T47D (cell line): ENCODE results near the gene TPD52L2.
A peak's percentile ranks its signal among the peaks of the same experiment; 100 is the strongest.

Experiments
- DNase-seq, 2 experiments: peaks; one replicate each; pipeline versions ENCODE4 v3.0.0 to v3.0.0-alpha.2; 2011 to 2012; ENCODE audit warnings: low read depth in 1 of 2, low spot score in 1 of 2
- JUND ChIP-seq: IDR thresholded peaks from 2 replicates; pipeline ENCODE4 v1.6.1; 2012; ENCODE audit warnings: low read depth
- in situ Hi-C: cut with HindIII; loops from 2 replicates; pipeline ENCODE4 v1.10.0; 2016; ENCODE audit warnings: low sequenced_read_pairs, low pct_unique_long_range_greater_than_20kb

TPD52L2 gene

DNA sequence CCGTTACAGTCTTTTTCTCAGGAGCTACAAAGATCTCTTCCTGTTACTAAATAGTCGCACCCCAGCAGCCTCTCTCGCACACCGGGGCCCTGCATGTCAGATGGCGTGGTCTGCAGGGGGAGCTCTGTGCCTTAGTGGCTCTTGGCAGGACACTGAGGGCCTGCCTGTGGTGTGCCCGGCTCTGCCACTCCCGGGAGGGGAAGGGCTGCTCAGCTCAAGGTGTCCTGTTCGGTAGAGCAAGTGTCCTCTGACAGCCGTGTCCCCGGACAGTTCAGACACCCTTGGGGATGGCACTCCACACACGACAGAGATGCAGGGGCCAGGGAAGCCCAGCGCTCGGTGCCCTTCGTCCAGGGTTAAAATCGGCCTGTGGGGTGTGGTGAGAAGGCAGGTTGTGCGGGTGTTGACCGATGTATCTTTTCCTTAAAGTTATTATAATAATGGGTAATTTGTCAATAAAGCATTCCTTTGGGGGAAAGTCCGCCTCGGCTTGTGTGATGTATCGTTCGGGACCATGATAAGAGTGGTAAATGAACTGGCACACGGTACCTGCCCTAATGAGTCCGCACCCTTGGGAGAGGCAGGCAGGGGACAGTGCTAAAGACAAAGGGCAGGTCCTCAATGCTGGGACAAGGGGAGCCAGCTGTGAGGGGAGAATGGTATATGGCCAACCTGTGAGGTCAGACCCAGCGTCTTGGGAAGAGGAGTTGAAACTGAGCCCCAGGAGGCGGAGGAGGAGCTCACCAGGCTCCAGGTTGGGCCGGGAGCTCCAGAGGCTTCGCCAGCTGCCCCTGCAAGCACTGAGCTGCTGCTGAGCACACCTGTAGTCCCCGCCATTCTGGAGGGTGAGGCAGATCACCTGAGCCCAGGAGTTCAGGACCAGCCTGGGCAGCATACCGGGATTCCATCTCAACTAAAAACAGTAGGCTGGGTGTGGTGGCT, 26.3 kb downstream of the TPD52L2 start:
- in situ Hi-C loops, result no loop called here
- DNase-seq, result no peak

DNA sequence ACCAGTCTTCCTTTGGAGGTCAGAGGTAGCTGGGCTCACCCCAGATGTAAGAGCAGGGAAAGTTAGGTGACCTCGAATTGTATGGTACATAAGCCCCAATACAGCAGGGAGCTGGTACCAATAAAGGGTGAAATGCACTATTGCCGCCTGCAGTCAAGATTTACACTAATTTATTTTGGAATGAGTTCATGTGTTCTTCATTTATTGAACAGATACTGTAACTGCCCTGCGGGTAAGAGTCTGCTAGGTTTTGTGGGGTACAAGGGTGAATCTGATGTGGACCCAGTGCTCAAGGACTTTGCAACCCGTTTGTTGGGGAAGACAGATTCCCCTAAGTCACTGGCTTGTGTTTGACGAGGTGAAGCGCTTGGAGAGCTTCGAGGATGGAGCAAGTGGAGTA, 27.3 kb downstream of the TPD52L2 start:
- in situ Hi-C loops, result no loop called here
- TF ChIP-seq JUND, result no peak
- DNase-seq, result no peak

More for the DNA sequence above, 26.3 kb downstream of the TPD52L2 start:
- no peak for TF ChIP-seq JUND

DNA sequence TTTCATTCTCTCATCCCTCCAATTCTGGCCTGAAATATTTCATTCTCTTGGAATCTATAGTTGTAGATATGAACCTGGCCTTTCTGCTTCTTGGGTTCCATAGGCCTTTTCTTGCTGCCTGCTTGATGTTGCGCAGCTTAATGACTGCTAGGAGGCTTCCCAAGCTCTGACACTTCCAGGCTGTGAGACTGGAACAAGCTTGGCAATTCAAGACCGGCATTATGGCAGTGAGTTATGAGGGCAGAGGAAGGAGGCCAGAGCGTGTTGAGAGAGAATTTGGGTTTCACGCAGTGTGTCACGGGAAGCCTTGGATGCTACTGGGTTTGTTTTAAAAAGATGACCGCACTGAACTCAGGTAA, 28.9 kb downstream of the TPD52L2 start:
- TF ChIP-seq JUND, result no peak
- DNase-seq, result no peak
- in situ Hi-C loops, result no loop called here

DNA sequence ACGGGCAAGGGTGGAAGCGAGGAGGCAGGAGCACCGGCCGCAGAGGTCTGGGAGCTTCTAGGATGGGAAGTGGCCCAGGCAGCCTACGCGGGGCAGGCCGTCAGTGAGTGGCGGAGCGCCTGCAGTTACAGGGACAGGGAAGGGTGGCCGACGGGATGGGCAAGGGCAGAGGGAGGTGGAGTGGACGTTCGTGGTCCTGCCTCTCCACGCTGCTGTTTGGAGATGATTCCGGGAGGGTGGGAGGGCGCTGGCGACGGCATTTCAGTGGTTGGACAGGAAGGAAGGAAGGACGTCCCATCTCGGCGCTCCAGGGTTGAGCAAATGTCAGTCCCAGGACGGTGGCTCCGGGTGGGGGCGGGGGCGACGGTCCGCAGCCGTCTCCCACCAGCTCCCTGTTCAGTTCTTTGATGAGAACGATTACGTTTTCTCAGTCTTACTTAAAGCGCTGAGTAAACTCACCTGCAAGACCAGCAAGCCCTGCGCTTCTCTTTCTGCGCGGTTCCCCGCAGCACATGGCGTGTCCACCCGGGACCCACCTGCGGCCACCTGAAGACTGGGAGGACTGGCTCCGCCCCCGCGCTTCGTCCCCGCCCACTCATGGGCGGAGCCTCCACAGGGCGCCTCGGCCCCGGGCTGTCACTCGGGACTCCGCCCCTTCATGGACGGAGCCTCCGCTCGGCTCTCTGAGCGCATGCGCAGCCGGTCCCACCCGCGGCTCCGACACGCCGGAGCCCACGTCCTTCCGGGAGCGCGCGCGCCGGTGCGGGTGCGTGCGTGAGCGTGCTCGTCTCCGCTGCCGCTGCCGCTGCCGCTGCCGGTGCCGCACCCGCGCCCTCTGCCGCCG, 29.5 kb downstream of the TPD52L2 start, which contains the start of gene DNAJC5:
TSS of gene DNAJC5 (plus strand) at position 769 of the 844 bp plus-strand sequence. CDS start 33,220 bp downstream, outside the sequence.
- DNase-seq, result peak; percentile 99 to 100
- no peak; the same call in 1 of the 2 replicates for TF ChIP-seq JUND
- in situ Hi-C loops, result no loop called here

GRCh38 chr20:63895202-63895951, 30.3 kb downstream of the TPD52L2 start:
- TF ChIP-seq JUND, result no peak
- DNase-seq, result no peak
- in situ Hi-C loops, result no loop called here

DNA sequence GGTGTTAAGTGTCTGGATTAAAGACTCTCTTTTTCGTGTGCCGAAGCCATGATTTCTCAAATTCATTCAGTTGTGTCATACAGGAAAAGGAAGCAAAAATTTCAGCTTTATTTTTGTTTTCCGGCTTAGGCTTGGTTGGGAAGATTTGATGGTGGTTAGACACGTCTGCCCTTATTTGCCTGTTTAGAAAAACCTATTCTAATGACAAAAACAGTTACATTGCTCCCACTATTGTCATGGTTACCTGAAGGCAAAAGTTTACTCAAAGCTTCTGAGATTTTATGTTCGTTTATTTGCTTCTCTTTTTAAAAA, 30.8 kb downstream of the TPD52L2 start:
- no peak for TF ChIP-seq JUND
- no peak for DNase-seq
- in situ Hi-C loops, result no loop called here

DNA sequence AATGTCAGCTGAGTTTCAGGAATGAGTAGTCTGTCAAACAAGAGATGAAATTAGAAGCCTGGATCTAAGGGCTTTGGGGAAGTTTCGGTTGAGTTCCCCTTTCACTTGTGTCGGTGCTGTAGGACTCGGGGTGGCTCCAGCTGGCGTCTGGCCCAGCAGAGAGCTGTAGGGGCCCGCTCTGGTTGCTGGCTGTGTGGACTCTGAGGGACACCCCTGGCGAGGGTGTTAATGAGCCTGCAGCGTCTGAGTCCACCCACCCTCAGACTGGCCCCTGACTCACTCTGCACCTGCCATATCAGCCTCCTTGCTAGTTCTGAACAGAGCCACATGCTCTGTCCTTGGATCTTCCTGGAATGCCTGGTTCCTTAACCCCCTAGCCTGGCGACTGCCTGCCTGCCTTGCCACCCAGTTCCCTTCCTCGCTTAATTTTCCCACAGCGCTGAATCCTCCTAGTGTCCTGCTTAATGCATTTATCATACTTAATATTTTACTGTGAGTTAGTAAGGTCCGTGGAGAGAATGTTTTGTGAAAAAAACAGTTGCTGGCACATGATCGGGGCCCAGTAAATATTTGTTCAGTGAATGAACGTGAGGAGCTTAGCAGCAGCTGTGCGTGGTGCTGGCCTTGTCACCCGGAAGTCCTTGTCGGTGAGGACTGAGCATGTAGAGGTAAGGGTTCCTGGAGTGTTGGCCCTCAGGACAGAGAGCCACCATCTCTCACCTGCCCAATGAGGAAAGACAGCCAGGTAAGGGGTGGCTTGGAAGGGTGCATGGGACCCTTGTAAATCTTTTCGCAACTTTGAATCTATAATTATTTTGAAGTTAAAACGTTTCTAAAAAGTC, 31.4 kb downstream of the TPD52L2 start:
- in situ Hi-C loops, result no loop called here
- TF ChIP-seq JUND, result no peak
- peak; percentile 56 to 72 for DNase-seq

- in situ Hi-C loops, result no loop called here
- no peak for TF ChIP-seq JUND
Observed at GRCh38 chr20:63897978-63898561, 33.0 kb downstream of the TPD52L2 start.

DNA sequence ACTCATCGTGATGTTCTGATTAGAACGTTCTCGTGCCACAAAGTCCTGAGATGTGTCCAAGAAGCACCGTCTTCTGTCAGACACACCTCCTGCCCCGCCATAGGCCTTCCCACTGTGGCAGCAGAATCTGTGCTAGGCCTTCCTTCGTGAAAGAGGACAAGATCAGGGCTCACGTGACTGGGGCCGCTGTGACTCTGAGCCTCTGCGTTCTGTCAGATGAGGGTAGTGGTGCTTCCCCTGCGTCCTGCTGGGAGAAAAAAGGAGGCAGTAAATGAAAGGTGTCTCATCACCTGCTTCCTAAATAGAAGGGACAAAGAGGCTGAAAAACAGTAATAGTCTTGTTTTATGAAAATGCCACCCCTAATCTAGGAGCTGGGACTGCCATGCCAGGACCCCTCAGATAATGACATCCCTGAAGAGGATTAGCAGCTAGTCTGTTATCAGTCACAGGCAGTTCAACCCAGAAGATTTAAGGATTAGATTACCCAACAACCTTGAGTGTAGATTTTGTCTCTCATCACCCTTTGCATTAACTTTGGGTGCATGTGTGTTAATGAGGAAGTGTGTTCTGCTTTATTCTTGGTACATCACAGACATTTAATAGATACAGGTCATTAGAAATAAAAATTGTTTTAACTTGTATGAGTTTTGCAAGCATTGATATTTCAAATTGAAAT, 34.0 kb downstream of the TPD52L2 start:
- no peak for DNase-seq
- in situ Hi-C loops, result no loop called here
- TF ChIP-seq JUND, result no peak

More at GRCh38 chr20:63897978-63898561, 33.0 kb downstream of the TPD52L2 start:
- DNase-seq, result no peak

DNA sequence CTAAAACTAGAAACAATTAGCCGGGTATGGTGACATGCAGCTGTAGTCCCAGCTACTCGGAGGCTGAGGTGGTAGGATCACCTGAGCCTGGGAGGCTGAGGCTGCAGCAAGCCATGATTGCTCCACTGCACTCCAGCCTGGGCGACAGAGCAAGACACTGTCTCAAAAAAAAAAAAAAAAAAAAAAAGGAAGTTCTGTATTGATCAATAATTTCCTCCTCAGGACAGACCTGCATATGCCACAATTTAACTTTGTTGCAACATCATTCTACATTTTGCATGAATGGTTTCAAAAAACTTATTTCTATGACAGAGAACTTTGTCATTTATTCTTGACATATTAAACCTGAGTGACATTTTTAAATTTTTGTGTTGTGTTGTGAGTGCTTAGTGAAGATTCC, 35.3 kb downstream of the TPD52L2 start:
- DNase-seq, result no peak
- TF ChIP-seq JUND, result no peak
- in situ Hi-C loops, result no loop called here

GRCh38 chr20:63903796-63904561, 38.9 kb downstream of the TPD52L2 start:
- no peak for DNase-seq
- no peak for TF ChIP-seq JUND
- in situ Hi-C loops, result no loop called here
